Measurements from ENCODE around the gene MIB2.
"Not testable (repeated sequence)": the region's sequence is repeated elsewhere in the genome, so short reads cannot be mapped to it uniquely, and the experiment has no call there.

Gene MIB2

GRCh38 chr1:1626207-1627141 lies 11.2 kb downstream of the MIB2 start:
- no peak for DNase-seq (ENCODE audit: extremely low read depth in 1 of 2, low read depth in 1 of 2)

GRCh38 chr1:1627261-1627828 lies 12.0 kb downstream of the MIB2 start:
- DNase-seq (ENCODE audit: extremely low read depth in 1 of 2, low read depth in 1 of 2): no peak

GRCh38 chr1:1627829-1628753 lies 12.8 kb downstream of the MIB2 start:
- DNase-seq (ENCODE audit: extremely low read depth in 1 of 2, low read depth in 1 of 2): no peak

- DNase-seq (ENCODE audit: extremely low read depth in 1 of 2, low read depth in 1 of 2): peak in 1 of 2 donors; percentile 42
These were observed 13.6 kb downstream of the MIB2 start for GRCh38 chr1:1628754-1629429.

GRCh38 chr1:1629430-1630190 lies 14.3 kb downstream of the MIB2 start:
- peak in 1 of 2 donors; percentile 66 for DNase-seq (ENCODE audit: extremely low read depth in 1 of 2, low read depth in 1 of 2)

- peak; percentile 84 to 86 for DNase-seq (ENCODE audit: extremely low read depth in 1 of 2, low read depth in 1 of 2)
These were observed 15.1 kb downstream of the MIB2 start for GRCh38 chr1:1630191-1630964.

- DNase-seq (ENCODE audit: extremely low read depth in 1 of 2, low read depth in 1 of 2): no peak
These were observed 15.9 kb downstream of the MIB2 start for GRCh38 chr1:1630965-1631781.

GRCh38 chr1:1631782-1632420 lies 16.6 kb downstream of the MIB2 start, which contains the start of gene MMP23B:
Gene MMP23B (plus strand): TSS chr1:1632173. CDS start chr1:1632219, 46 bp downstream.
- no peak for DNase-seq (ENCODE audit: extremely low read depth in 1 of 2, low read depth in 1 of 2)

- not testable (repeated sequence) for DNase-seq (ENCODE audit: extremely low read depth in 1 of 2, low read depth in 1 of 2)
These were observed 18.1 kb downstream of the MIB2 start for GRCh38 chr1:1633409-1633808.

- not testable (repeated sequence) for DNase-seq (ENCODE audit: extremely low read depth in 1 of 2, low read depth in 1 of 2)
These were observed 19.3 kb downstream of the MIB2 start for GRCh38 chr1:1634613-1635012.

- not testable (repeated sequence) for DNase-seq (ENCODE audit: extremely low read depth in 1 of 2, low read depth in 1 of 2)
These were observed 21.6 kb downstream of the MIB2 start for GRCh38 chr1:1636621-1637478.

GRCh38 chr1:1637479-1637875 lies 22.2 kb downstream of the MIB2 start:
- DNase-seq (ENCODE audit: extremely low read depth in 1 of 2, low read depth in 1 of 2): not testable (repeated sequence)

GRCh38 chr1:1638528-1638927 lies 23.2 kb downstream of the MIB2 start:
- not testable (repeated sequence) for DNase-seq (ENCODE audit: extremely low read depth in 1 of 2, low read depth in 1 of 2)

GRCh38 chr1:1639368-1639767 lies 24.1 kb downstream of the MIB2 start:
- DNase-seq (ENCODE audit: extremely low read depth in 1 of 2, low read depth in 1 of 2): not testable (repeated sequence)

- DNase-seq (ENCODE audit: extremely low read depth in 1 of 2, low read depth in 1 of 2): not testable (repeated sequence)
These were observed 24.8 kb downstream of the MIB2 start for GRCh38 chr1:1640081-1640480.

GRCh38 chr1:1640711-1641461 lies 25.6 kb downstream of the MIB2 start:
- not testable (repeated sequence) for DNase-seq (ENCODE audit: extremely low read depth in 1 of 2, low read depth in 1 of 2)

Measured in stimulated activated CD8-positive, alpha-beta memory T cell treated with anti-CD3 and anti-CD28 coated beads, Interleukin-7, amount 100 ng/mL, for 48 hours (primary cell).